ENCODE measurements around the gene SEPSECS. TPM values are rescaled to one million over a fixed set of nuclear protein-coding genes. Genes with fewer than 3 reads are reported as not detected.

SEPSECS gene
- total and polyA plus RNA-seq, 9 of the 15 experiments (the other 6 are each of a cell fraction or from before 2014, with no cell fraction given), result 3.9 to 17.2 (median 7.9) TPM

- TF ChIP-seq PTRF (tag; IDR thresholded peaks at IDR 0.05) (no peak), PPARD (CRISPR knock-in tag; IDR thresholded peaks at IDR 0.05) (no peak), ELF2 (CRISPR knock-in tag; IDR thresholded peaks at IDR 0.05) (no peak), TAF15 (IDR thresholded peaks at IDR 0.05; ENCODE audit: low read depth, low read length) (no peak), POU5F1 (IDR thresholded peaks at IDR 0.05; ENCODE audit: borderline replicate concordance, low read depth, low read length, partially characterized antibody) (peak; percentile 93), SRSF3 (IDR thresholded peaks at IDR 0.05; ENCODE audit: insufficient read depth, low read length) (no peak), FUS (optimal IDR thresholded peaks at IDR 0.05; ENCODE audit: low read depth, low read length) (no peak), MBD2 (IDR thresholded peaks at IDR 0.05; ENCODE audit: borderline replicate concordance, low read depth) (peak; percentile 39; the same call in 1 of the 2 replicates), HNRNPH1 (optimal IDR thresholded peaks at IDR 0.05; ENCODE audit: low read depth, low read length) (no peak), ELK3 (CRISPR knock-in tag; IDR thresholded peaks at IDR 0.05) (no peak), ZNF143 (CRISPR knock-in tag; IDR thresholded peaks at IDR 0.05) (peak; percentile 71), HSF4 (CRISPR knock-in tag; IDR thresholded peaks at IDR 0.05; ENCODE audit: borderline replicate concordance) (no peak), COPS2 (conservative IDR thresholded peaks at IDR 0.05) (no peak), ZC3H4 (CRISPR knock-in tag; IDR thresholded peaks at IDR 0.05; ENCODE audit: borderline replicate concordance) (peak; percentile 44; the same call in 1 of the 2 replicates), GABPA (tag; conservative IDR thresholded peaks at IDR 0.05; ENCODE audit: low read depth) (peak; percentile 18; the same call in 1 of the 2 replicates), RFX5 (IDR thresholded peaks at IDR 0.05; ENCODE audit: low read depth, low read length) (no peak), TRIM24 (IDR thresholded peaks at IDR 0.05) (peak in 1 of 2 experiments; percentile 95; a peak in 2 of 4 replicates), FOXM1 (IDR thresholded peaks at IDR 0.05; ENCODE audit: low read depth) (peak; percentile 77), FOXM1 (CRISPR knock-in tag; IDR thresholded peaks at IDR 0.05; ENCODE audit: low read depth) (peak; percentile 94; the same call in 1 of the 2 replicates), ZBTB1 (CRISPR knock-in tag; IDR thresholded peaks at IDR 0.05; ENCODE audit: borderline replicate concordance, low read depth) (peak; percentile 61; the same call in 1 of the 2 replicates), CREB3L1 (IDR thresholded peaks at IDR 0.05; ENCODE audit: borderline replicate concordance, low read depth) (peak; percentile 70; the same call in 1 of the 2 replicates)
- TF ChIP-seq, protein P1, sequence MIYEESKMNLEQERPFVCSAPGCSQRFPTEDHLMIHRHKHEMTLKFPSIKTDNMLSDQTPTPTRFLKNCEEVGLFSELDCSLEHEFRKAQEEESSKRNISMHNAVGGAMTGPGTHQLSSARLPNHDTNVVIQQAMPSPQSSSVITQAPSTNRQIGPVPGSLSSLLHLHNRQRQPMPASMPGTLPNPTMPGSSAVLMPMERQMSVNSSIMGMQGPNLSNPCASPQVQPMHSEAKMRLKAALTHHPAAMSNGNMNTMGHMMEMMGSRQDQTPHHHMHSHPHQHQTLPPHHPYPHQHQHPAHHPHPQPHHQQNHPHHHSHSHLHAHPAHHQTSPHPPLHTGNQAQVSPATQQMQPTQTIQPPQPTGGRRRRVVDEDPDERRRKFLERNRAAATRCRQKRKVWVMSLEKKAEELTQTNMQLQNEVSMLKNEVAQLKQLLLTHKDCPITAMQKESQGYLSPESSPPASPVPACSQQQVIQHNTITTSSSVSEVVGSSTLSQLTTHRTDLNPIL (CRISPR knock-in tag; IDR thresholded peaks at IDR 0.05), result no peak
Observed at GRCh38 chr4:25159837-25160713, at the start of gene SEPSECS (continued).
